Measurements from ENCODE around the gene LTBP2.
A peak's percentile ranks its signal among the peaks of the same experiment; 100 is the strongest.

LTBP2 gene

DNA sequence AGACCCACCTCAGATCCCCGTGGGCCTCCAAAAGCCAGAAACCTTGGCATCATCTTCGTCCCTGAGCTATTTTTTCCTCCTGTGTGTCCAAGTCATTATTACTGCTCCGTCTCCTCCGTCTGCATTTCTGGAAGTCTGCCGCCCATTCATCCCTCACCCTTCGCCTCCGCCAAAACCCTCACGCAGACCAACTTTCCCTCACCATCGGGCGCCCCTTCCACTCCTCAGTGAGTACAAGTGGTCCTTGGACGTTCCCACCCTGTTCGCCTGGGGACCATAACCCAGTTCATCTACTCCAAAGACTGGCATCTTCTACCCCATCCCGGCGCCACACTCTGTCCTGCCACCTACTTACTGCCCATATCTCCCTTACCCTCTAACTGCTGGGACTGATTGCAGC lies 3.7 kb upstream of the LTBP2 start:
- TF ChIP-seq CTCF (IDR thresholded peaks at IDR 0.05; ENCODE audit: unreplicated experiment in 3 of 3) = no peak
- H3K4me3 Mint-ChIP-seq = peak overlapping the region in 1 of 3 experiments; percentile 7
- no peaks in the 10 kb centered on the region for H3K36me3 Mint-ChIP-seq (ENCODE audit: low read depth)
- H3K4me1 Mint-ChIP-seq = peaks cover 38% of the 10 kb centered on the region
- peak overlapping the region in 2 of 3 experiments; percentile 0 to 52 for H3K27ac Mint-ChIP-seq
- H3K9me3 Mint-ChIP-seq = no peaks in the 10 kb centered on the region
- peaks cover 46% of the 10 kb centered on the region for H3K27me3 Mint-ChIP-seq (ENCODE audit: low read depth)

DNA sequence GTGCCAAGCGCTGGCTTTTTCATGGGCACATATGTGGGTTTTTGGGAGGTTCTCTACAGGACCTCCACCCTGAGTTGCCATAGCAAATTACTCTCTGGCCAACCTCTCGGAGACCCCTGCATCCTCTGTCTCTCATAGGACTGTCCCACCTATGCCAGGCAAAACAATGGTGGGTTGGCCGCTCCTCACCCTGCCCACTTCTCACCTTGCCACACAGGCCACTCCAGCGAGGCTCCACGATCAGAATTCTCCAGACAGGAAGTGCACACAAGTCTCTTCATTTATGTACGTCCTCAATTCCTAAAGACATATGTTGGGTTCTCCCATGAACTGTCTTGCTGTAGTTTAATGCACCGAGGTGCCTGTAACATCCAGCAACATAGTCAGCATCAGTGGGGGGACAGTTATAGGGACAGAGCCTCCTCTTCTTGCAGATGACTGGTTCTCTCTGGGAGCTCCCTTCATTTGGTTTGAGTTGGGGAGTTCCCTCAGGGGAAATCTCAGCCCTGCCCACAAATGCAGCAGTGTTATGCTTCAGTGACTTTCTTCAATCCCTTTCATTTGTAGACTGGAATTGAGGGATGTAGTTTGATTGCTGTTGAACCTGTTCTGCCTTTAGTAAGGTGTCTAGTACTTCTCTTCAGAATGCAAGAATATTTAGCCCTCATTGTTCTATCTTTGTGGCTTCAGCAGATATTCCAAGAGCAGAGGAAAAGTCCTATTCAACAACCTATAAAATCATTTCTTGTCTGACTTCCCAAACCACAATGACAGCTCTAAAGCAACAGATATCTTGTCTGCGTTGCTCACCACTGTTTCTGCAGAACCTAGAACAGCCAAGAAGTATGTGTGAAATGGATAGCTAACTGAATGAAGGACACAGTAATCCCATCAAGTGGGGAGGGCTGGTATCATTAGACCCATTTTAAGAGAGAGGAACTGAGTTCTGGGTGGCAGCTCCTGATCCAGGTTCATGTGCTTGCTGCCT lies 2.8 kb upstream of the LTBP2 start:
- H3K4me1 Mint-ChIP-seq = peaks cover 35% of the 10 kb centered on the region
- no peak for TF ChIP-seq CTCF (IDR thresholded peaks at IDR 0.05; ENCODE audit: unreplicated experiment in 3 of 3)
- H3K36me3 Mint-ChIP-seq (ENCODE audit: low read depth) = no peaks in the 10 kb centered on the region
- peak overlapping the region in 2 of 3 experiments; percentile 9 to 52 for H3K27ac Mint-ChIP-seq
- H3K4me3 Mint-ChIP-seq = peak overlapping the region; percentile 56 to 70 (median 69)
- H3K27me3 Mint-ChIP-seq (ENCODE audit: low read depth) = peaks cover 49% of the 10 kb centered on the region
- H3K9me3 Mint-ChIP-seq = no peaks in the 10 kb centered on the region

- H3K4me1 Mint-ChIP-seq = peaks cover 32% of the 10 kb centered on the region
- TF ChIP-seq CTCF (IDR thresholded peaks at IDR 0.05; ENCODE audit: unreplicated experiment in 3 of 3) = no peak
- peak overlapping the region; percentile 34 to 52 (median 35) for H3K27ac Mint-ChIP-seq
- H3K27me3 Mint-ChIP-seq (ENCODE audit: low read depth) = peaks cover 57% of the 10 kb centered on the region
- no peaks in the 10 kb centered on the region for H3K36me3 Mint-ChIP-seq (ENCODE audit: low read depth)
- peak overlapping the region; percentile 74 to 87 (median 75) for H3K4me3 Mint-ChIP-seq
- no peaks in the 10 kb centered on the region for H3K9me3 Mint-ChIP-seq
Observed at GRCh38 chr14:74613211-74613914, 1.3 kb upstream of the LTBP2 start.

DNA sequence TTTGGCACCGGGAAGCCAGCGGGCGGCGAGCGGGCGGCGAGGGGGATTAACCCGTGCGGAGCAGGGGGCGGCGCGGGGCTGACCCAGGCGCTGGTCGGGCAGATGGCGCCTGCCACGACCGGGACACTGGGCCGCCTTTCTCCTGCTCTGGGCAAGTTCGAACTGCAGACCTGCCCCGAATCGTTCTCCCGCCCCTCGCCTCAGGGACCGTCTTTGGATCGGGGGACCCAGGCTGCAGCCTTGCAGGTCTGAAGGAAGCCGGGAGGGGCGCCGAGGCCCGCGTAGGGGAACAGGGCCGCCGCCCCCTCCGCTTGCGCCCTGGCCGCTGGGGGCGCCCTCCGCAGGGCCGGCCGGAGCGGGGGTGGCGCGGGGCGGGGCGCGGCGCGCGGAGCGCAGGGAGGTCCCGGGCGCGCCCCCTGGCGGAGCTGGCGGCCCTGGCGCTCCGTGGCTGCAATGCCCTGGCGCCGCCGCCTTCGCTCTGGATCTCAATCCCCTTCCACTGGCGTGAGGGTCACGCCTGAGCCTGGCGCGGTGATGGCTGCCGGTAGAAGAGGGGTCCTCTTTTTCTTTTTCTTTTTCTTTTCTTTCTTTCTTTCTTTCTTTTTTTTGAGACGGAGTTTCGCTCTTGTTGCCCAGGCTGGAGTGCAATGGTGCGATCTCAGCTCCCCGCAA lies 449 bp upstream of the LTBP2 start:
- Mint-ChIP-seq H3K4me1 (peaks cover 32% of the 10 kb centered on the region), H3K9me3 (no peaks in the 10 kb centered on the region), H3K36me3 (ENCODE audit: low read depth) (no peaks in the 10 kb centered on the region), H3K27ac (no peak overlapping the region), H3K27me3 (ENCODE audit: low read depth) (peaks cover 54% of the 10 kb centered on the region), H3K4me3 (peak overlapping the region; percentile 76 to 88 (median 82))
- peak; percentile 53 to 67 (median 59) for TF ChIP-seq CTCF (IDR thresholded peaks at IDR 0.05; ENCODE audit: unreplicated experiment in 3 of 3)

DNA sequence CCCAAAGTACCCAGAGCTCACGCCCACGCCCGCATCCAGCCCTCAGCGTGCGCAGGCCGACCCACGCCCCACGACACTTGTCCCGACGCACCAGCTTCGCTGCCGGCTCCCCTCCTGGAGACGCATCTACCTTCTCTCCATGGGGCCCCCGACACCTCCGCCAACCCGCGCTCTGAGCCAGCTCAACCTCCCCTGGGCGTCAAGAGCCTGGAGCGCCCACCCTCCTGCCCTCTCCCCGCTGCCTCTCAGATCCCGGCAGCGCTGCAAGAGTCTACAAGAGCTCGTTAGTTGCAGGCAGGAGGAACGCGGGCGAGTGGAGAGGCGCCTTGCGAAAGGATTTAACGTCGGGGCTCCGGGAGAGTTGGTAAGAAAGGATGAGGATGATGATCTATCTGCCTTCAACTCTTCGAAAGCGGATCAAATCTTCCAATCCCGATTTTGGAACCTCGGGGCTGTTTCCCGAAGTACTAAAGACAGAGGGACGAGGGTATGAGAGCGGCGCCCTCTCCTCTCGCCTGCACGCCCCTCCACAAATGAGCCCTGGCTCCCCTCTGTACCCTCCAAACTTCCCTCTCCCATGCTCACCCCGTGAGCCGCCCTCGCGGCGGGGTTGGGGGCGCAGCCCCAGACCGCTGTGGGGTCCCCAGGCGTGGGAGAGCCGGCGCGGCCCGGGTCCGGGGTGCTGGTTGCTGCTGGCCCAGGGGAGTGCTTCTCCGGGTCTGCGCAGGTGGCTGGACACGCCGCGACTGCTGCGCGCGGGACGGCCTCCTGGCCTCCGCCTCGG lies 979 bp downstream of the LTBP2 start:
- Mint-ChIP-seq H3K27me3 (ENCODE audit: low read depth) (peaks cover 48% of the 10 kb centered on the region), H3K36me3 (ENCODE audit: low read depth) (no peaks in the 10 kb centered on the region), H3K9me3 (no peaks in the 10 kb centered on the region), H3K4me3 (peak overlapping the region; percentile 71 to 86 (median 79)), H3K27ac (no peak overlapping the region), H3K4me1 (peaks cover 42% of the 10 kb centered on the region)
- no peak for TF ChIP-seq CTCF (IDR thresholded peaks at IDR 0.05; ENCODE audit: unreplicated experiment in 3 of 3)
